ENCODE results near the gene EIF6.

DNA sequence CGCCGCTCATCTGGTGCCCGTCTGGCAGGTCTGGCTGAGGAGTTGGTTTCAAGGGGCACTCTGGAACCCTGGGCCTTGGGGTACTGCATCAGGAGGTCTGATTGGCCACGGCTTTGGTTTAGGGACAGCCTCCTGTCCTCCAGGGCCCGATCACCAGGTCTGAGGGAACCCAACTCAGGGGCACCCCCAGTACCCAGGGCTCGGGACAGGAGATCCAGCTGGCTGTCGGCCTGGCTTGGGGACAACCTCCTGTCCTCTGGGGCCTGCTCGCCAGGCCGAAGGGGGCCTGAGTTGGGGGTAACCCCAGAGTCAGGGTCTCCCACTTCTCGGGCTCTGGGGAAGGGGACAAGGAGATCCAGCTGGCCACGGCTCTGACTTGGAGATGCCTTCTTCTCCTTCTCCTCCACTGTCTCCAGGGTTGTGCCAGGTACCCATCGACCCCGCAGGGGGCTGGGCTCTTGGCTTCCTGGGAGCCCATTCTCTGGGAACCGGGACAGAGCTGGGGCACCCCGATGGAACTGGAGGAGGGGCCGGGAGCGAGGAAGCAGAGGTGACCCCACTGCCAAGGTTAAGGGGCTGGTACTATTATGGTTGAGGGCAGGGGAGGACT lies 2.4 kb upstream of the EIF6 start:
- TF ChIP-seq GATA3 (IDR thresholded peaks at IDR 0.05; ENCODE audit: low read depth, low read length): no peak
- TF ChIP-seq GATA2 (IDR thresholded peaks at IDR 0.05; ENCODE audit: low read depth, low read length): no peak

All from SH-SY5Y (cell line).